HG02938 (cell line): Measurements from ENCODE around the gene C2CD4D.

Source experiments
- ATAC-seq: cut with Tn5 transposase; IDR thresholded peaks from one replicate; pipeline ENCODE4 v1.9.1; 2021; ENCODE audit warnings: mild to moderate bottlenecking, moderate library complexity; ENCODE audit not compliant: unreplicated experiment

The C2CD4D gene

GRCh38 chr1:151815716-151816327 lies 23.8 kb downstream of the C2CD4D start:
- ATAC-seq, result no peak

GRCh38 chr1:151814971-151815545 lies 24.6 kb downstream of the C2CD4D start:
- no peak for ATAC-seq

DNA sequence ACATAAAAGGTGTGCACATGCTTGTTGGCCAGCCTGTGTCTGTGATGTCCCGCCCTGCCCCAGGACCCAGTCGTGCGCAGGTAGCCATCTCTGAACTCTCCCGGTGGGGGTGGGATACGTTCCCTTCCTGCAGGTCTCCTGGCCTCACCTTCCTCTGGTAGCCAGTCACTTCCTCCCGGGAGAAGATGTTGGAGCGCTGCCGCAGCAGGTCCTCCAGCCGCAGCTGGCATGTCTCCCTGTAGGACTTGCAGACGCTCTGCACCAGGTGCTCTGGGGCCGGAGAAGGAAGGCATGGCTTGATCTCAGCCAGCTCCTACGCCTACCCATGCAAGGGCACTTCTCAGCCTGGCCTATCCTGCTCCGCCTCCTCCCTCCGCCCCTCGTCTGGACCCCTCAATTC lies 25.2 kb downstream of the C2CD4D start:
- no peak for ATAC-seq

DNA sequence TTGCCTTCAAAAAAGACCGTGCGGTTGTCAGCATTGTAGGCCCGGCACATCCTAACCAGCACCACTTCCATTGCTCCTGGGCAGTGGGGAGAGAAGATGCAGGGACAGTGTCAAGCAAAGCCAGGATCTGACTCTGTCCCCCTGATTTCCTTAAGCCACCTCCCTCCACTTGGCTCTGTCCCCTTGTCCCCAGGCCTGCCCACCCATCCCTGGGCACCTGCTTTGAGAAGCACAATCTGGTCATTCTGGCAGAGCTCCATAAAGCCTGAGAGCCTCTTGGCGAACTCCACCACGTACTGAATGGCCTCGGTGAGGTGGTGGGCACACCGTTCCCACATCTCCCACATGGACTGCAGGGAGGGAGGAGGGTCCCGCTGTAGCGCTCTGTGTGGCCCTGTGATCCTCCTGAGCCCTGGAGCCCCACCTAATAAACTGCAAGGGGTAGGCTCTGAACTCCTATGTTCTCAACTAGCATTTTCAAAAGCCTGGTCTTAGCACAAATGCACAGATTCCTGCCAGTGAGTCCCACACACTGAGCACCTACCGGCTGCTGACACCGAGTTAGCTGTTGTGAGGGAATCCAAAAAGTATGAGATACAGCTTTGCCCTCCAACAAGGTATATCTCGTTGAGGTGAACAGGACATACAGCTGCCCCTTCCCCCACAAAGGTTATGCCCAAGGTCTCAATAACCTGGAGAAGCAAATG lies 26.2 kb downstream of the C2CD4D start:
- no peak for ATAC-seq

DNA sequence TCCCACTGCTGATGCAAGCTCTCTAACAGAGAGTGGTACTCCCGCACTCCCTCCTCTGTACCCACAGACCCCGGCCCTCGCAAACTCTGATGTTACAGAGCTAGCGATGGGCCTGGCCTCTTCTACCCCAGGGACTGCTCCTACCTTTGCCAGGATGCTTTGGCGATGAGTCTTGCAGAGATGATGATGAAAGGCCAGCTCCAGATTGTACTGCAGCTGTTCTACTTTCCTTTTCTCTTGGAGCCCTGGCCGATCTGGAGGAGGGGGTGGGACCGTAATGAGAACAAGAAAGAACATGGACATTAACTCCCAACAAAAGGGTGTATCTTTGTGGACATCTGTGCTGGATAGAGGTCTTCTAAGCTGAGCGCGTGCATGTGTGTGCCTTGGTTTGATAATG lies 28.4 kb downstream of the C2CD4D start:
- ATAC-seq, result no peak

GRCh38 chr1:151809985-151810556 lies 29.5 kb downstream of the C2CD4D start:
- ATAC-seq, result no peak

DNA sequence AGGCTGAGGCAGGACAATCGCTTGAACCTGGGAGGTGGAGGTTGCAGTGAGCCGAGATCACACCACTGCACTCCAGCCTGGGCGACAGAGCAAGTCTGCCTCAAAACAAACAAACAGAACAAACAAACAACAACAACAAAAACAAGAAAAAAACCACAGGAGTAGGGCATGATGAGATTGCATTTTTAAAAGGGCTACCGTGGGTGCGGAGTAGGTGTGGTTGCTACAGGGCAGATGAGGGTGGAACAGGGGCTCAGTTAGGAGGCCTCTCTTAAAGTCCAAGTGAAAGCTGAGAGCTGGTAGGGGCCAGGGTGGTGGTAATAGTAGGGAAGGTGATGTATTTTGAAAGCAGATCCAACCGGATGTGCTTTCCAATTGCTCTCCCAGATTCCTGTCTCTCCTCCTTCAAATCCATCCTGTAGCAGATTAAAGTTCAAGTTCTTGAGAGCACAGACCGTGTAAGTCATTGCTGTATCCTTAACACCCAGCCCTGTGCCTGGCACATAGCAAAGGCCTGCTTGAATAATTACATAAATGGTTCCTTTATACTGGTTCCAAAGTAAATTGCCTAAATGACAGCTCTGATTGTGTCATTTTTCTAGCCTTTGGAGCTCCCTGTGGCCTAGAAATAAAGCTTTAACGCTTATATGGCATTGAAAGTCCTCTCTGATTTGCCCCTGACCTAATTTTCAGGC lies 30.2 kb downstream of the C2CD4D start:
- no peak for ATAC-seq

GRCh38 chr1:151807766-151808165 lies 31.9 kb downstream of the C2CD4D start:
- ATAC-seq, result no peak

DNA sequence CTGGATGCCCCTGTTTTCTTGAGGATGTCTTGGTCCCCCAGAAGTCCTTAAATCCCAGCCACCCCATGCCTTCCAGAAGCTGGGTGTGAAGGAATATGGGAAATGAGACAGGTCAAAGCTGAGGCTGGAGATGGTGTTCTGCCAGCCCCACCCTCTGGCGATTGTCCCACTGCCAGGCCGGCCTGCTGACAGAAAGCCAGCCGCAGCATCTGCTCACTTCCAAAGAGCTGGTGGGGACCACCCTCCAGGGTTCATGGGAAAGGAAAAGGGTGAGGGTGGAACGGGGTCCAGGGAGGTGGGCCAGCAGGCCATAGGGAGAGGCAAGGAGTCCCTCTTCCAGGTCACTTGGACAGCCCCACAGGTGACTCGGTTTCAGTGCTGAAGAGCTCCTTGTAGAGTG lies 32.5 kb downstream of the C2CD4D start:
- ATAC-seq, result no peak

GRCh38 chr1:151806170-151806569 lies 33.5 kb downstream of the C2CD4D start:
- ATAC-seq, result no peak

DNA sequence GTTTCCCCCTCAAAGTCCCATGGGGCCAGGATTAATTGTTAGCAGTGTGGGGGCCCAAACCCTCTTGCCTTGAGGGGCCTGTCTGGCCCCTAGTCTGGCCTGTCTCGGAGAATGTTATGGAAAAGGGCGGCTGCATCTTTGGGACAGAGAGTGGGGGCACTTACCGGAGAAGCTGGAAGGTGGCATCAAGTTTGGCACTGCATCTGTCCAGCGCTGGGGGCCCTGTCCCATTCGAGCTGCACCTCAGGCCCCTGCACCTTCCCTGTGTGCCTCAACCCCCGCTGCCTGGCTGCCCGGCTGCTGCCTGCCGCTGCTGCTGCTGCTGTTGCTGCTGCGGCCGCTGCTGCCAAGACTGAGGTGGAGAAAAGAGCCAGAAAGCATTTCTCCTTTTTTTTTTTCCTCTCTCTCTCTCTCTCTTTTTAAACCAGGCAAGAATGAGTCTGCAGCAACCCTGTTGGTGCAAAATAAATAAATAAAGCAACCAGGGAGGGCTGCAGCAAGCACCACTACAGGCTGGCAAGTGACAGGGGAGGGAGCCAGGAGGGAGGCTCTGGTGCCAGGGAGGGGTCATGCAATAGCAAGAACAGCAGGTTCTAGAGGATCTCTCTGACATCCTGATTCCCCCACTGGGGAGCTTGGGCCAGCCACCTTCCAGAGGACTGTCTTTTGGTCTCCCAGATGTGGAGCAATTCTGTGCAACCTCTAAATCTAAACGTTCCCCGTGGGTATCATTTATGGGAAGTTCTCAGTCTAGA lies 34.4 kb downstream of the C2CD4D start, which contains the start of gene LINGO4:
LINGO4 (minus strand) TSS at position 354 of the 755 bp plus-strand sequence. CDS start 2,715 bp downstream, outside the sequence.
- no peak for ATAC-seq

DNA sequence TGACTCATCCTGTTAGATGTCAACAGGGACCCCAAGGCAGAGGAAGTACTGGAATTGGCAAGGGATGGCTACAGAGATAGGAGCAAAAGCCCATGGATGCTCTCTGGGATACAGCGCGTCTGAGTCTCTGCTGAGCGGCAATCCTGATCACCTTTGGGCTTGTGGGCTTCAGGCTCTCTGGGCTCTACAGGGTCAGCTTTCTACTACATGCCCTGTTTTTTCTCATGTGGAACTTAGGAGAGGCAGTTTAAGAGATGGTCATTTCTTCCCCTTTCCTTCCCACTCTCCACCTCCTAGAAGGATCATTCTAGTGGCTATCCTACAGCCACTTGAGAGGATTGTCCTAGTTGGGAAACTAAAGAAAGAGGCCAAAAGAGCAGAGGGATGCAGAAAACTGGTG lies 35.7 kb downstream of the C2CD4D start:
- ATAC-seq, result no peak

DNA sequence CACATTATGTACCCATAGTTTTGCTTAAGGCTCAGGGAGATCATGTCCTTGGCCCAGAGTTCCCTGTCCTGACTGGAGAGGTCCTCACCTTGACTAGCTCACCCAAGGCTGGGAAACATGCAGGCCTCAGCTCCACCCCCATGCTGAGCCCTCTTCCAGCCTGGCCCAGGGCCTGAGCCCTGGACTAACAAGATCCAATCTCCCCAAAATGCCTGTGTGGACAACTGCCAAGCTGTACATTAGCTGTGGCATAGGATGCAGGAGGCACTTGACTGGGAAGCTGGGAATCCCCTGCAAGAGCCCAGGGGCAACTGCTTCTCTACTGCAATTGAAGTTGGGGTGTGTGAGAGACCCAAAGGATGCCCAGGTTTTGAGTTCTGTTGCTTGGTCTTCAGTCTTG lies 36.5 kb downstream of the C2CD4D start:
- ATAC-seq, result no peak

- no peak for ATAC-seq
Observed at GRCh38 chr1:151802372-151802771, 37.2 kb downstream of the C2CD4D start.

- no peak for ATAC-seq
Observed at GRCh38 chr1:151801846-151802245, 37.8 kb downstream of the C2CD4D start.

- no peak for ATAC-seq
Observed at GRCh38 chr1:151801310-151801820, 38.3 kb downstream of the C2CD4D start.

GRCh38 chr1:151800830-151801229 lies 38.8 kb downstream of the C2CD4D start:
- ATAC-seq, result no peak

DNA sequence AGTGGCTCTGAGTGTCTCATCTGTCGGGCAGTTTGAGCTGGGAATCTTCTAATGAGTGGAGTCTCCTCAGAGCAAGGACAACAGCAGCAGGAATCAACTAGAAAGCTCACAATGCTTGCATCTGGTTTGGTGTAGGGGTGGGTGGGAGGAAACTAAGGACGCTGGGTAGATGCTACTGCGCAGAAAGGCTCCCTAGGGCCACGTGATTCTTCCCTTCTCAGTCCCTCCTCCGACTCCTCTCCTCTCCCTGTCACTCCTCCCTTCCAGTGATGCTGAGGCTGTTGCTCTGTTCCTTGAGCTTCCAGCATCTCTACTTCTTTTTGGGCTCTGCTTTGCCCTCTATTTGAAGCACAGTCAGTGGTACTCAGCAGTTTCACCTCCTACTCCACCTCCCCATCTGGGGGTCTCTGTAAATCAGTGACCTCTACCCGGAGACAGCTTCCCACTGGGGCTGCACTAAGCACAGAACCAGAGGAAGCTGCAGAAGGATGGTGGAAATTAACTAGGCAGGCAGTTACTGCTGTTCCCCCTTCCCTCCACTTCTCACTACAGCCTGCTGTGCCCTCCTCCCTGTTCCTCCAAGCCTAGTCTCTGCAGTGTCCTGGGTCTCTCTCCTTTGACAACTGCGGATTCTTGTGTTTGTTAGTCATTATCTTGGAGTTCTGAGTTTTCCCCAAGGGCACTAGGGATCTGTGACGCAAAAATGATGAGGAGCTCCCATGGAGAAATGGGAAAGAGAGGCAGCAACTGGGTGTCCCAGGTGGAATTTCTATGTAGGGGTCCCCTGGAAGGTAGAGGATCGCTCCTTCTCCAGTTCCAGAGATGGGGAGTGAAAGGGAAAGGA lies 40.2 kb downstream of the C2CD4D start:
- ATAC-seq, result no peak

DNA sequence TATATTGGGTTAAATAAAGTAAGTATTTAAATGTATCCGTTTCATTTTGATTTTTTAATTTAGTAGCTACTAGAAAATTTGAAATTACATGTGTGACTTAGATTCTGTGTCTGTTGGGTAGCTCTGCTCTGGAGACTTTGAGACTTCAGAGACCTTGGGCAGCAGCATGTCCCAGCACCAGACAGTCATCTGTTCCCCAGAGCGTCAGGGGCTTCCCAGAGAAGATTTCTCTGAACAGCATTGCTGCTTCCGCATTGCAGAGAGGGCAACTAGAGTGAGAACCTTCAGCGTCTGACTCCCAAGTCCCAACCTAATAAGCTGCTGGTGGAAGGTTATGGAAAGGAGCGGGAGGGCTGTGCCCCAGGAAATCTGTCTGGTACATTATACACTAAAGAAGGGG lies 41.0 kb downstream of the C2CD4D start:
- no peak for ATAC-seq
